22Rv1 (cell line): Measurements from ENCODE around the gene CNIH3.
A peak's percentile ranks its signal among the peaks of the same experiment; 100 is the strongest.
"Not testable (repeated sequence)": the region's sequence is repeated elsewhere in the genome, so short reads cannot be mapped to it uniquely, and the experiment has no call there.

Experiments used
- H3K27ac ChIP-seq: fragments of 450-650 bp; 2 replicates; pipeline ENCODE4 v1.5.1; 2017
- CTCF ChIP-seq: fragments of 450-650 bp; IDR thresholded peaks from 2 replicates; pipeline ENCODE4 v1.5.1; 2017; ENCODE audit warnings: mild to moderate bottlenecking
- ZFX ChIP-seq: fragments of 450-650 bp; IDR thresholded peaks from 2 replicates; pipeline ENCODE4 v1.6.1; 2017; ENCODE audit warnings: antibody characterized with exemption, borderline replicate concordance

Gene CNIH3

GRCh38 chr1:224615861-224616755, at the start of gene CNIH3:
Gene CNIH3 (plus strand): TSS chr1:224616317. CDS start chr1:224617175, 858 bp downstream.
- H3K27ac ChIP-seq, result no peak within 1 kb of the TSS
- TF ChIP-seq ZFX (no peak), CTCF (peak; percentile 31)

GRCh38 chr1:224566492-224566891, 49.6 kb upstream of the CNIH3 start:
- H3K27ac ChIP-seq, result not testable (repeated sequence)

GRCh38 chr1:224569276-224569675, 46.8 kb upstream of the CNIH3 start:
- no peak overlapping the region for H3K27ac ChIP-seq
- TF ChIP-seq ZFX (no peak), CTCF (no peak)

- H3K27ac ChIP-seq, result not testable (repeated sequence)
Measured at GRCh38 chr1:224571975-224572374, 44.1 kb upstream of the CNIH3 start.

- H3K27ac ChIP-seq, result no peak overlapping the region
- TF ChIP-seq ZFX (no peak), CTCF (no peak)
Measured at GRCh38 chr1:224579526-224579925, 36.6 kb upstream of the CNIH3 start.

- H3K27ac ChIP-seq, result no peak overlapping the region
- TF ChIP-seq ZFX (no peak), CTCF (no peak)
Measured at GRCh38 chr1:224580006-224580405, 36.1 kb upstream of the CNIH3 start.

GRCh38 chr1:224582041-224582440, 34.1 kb upstream of the CNIH3 start:
- H3K27ac ChIP-seq, result no peak overlapping the region
- TF ChIP-seq ZFX, result no peak
- no peak for TF ChIP-seq CTCF

GRCh38 chr1:224583774-224584173, 32.3 kb upstream of the CNIH3 start:
- H3K27ac ChIP-seq, result no peak overlapping the region
- no peak for TF ChIP-seq ZFX
- TF ChIP-seq CTCF, result no peak
